Epithelial cell of proximal tubule (primary cell): ENCODE results near the gene CNKSR1. TPM values are rescaled to one million over a fixed set of nuclear protein-coding genes. Genes with fewer than 3 reads are reported as not detected.

ENCODE experiments used
- DNase-seq: peaks from one replicate; pipeline ENCODE4 v3.0.0-alpha.2; 2011; ENCODE audit warnings: low read depth
- H3K4me3 ChIP-seq: 2 replicates; pipeline ENCODE4 v1.5.1; 2011; ENCODE audit warnings: low read depth, mild to moderate bottlenecking, low read length
- CTCF ChIP-seq: conservative IDR thresholded peaks from 2 replicates; pipeline ENCODE4 v1.5.1; 2012; ENCODE audit warnings: low read depth, mild to moderate bottlenecking, low read length
- total RNA-seq: library from RNA; depleted of rRNA; stranded (reverse); fragments of >200 nt; gene quantifications from 2 replicates; pipeline ENCODE4 v1.2.3, GENCODE V29; 2015

Gene CNKSR1
- total RNA-seq, 1 donor from 2014 or later, result 14.8 TPM

- TF ChIP-seq CTCF, result no peak
- H3K4me3 ChIP-seq, result no peak overlapping the region
- DNase-seq, result no peak
Measured at GRCh38 chr1:26155370-26156284, 21.7 kb upstream of the CNKSR1 start.

- no peak for TF ChIP-seq CTCF
- H3K4me3 ChIP-seq, result no peak overlapping the region
- no peak for DNase-seq
Measured at GRCh38 chr1:26156285-26157038, 20.8 kb upstream of the CNKSR1 start.

GRCh38 chr1:26158271-26158907 is 18.9 kb upstream of the CNKSR1 start:
- TF ChIP-seq CTCF, result no peak
- H3K4me3 ChIP-seq, result no peak overlapping the region
- DNase-seq, result no peak

- no peak within 1 kb of the TSS for H3K4me3 ChIP-seq
- no peak for TF ChIP-seq CTCF
- DNase-seq, result no peak
Measured at GRCh38 chr1:26158908-26159742, 18.2 kb upstream of the CNKSR1 start, which contains the start of gene FAM110D. TSS of gene FAM110D (plus strand) at chr1:26159079. CDS start at chr1:26161292, 2,213 bp downstream.

GRCh38 chr1:26159743-26160039 is 17.6 kb upstream of the CNKSR1 start:
- no peak overlapping the region for H3K4me3 ChIP-seq
- DNase-seq, result no peak
- no peak for TF ChIP-seq CTCF
